ENCODE measurements around the gene DTX1. TPM values are rescaled to one million over a fixed set of nuclear protein-coding genes. Genes with fewer than 3 reads are reported as not detected.
A peak's percentile ranks its signal among the peaks of the same experiment; 100 is the strongest.

DTX1 gene
- total and polyA plus RNA-seq, 5 donors from 2014 or later: 0.64 to 7.8 (median 0.95) TPM

- Histone ChIP-seq H3K27ac (ENCODE audit: insufficient read depth, low read length, poor library complexity, severe bottlenecking) (no peak overlapping the region), H3K4me3 (ENCODE audit: low read depth, low read length) (no peak overlapping the region), H3K27me3 (ENCODE audit: control insufficient read depth, insufficient read depth, low read length) (no peaks in the 10 kb centered on the region), H3K4me1 (ENCODE audit: control insufficient read depth, insufficient read depth, low read length, poor library complexity, severe bottlenecking) (peaks cover 1% of the 10 kb centered on the region), H3K36me3 (ENCODE audit: control insufficient read depth, insufficient read depth, low read length) (no peaks in the 10 kb centered on the region), H3K9me3 (ENCODE audit: control insufficient read depth in 2 of 2, low read length in 2 of 2) (no peaks in the 10 kb centered on the region)
- Mint-ChIP-seq H3K27me3 (no peaks in the 10 kb centered on the region), H3K4me1 (peaks cover 0 to 12% (median 3%) of the 10 kb centered on the region in 4 donors), H3K36me3 (no peaks in the 10 kb centered on the region), H3K27ac (peak overlapping the region in 1 of 3 donors; percentile 61), H3K4me3 (peak overlapping the region in 1 of 4 donors; percentile 21), H3K9me3 (no peaks in the 10 kb centered on the region)
- DNase-seq (no peak), ATAC-seq (ENCODE audit: low read depth in 2 of 2) (peak in 1 of 2 donors; percentile 7)
These were observed 73.3 kb downstream of the DTX1 start for GRCh38 chr12:113129664-113130456.

GRCh38 chr12:113130457-113131135 lies 74.1 kb downstream of the DTX1 start:
- Histone ChIP-seq H3K4me3 (ENCODE audit: low read depth, low read length) (no peak overlapping the region), H3K27ac (ENCODE audit: insufficient read depth, low read length, poor library complexity, severe bottlenecking) (no peak overlapping the region), H3K27me3 (ENCODE audit: control insufficient read depth, insufficient read depth, low read length) (no peaks in the 10 kb centered on the region), H3K9me3 (ENCODE audit: control insufficient read depth in 2 of 2, low read length in 2 of 2) (no peaks in the 10 kb centered on the region), H3K4me1 (ENCODE audit: control insufficient read depth, insufficient read depth, low read length, poor library complexity, severe bottlenecking) (peaks cover 4% of the 10 kb centered on the region), H3K36me3 (ENCODE audit: control insufficient read depth, insufficient read depth, low read length) (no peaks in the 10 kb centered on the region)
- H3K9me3 Mint-ChIP-seq: no peaks in the 10 kb centered on the region
- ATAC-seq (ENCODE audit: low read depth in 2 of 2) (peak in 1 of 2 donors; percentile 37), DNase-seq (no peak)
- no peak overlapping the region for H3K4me3 Mint-ChIP-seq
- peak overlapping the region in 1 of 3 donors; percentile 76 for H3K27ac Mint-ChIP-seq
- no peaks in the 10 kb centered on the region for H3K36me3 Mint-ChIP-seq
- H3K4me1 Mint-ChIP-seq: peaks cover 0 to 17% (median 3%) of the 10 kb centered on the region in 4 donors
- H3K27me3 Mint-ChIP-seq: no peaks in the 10 kb centered on the region

DNA sequence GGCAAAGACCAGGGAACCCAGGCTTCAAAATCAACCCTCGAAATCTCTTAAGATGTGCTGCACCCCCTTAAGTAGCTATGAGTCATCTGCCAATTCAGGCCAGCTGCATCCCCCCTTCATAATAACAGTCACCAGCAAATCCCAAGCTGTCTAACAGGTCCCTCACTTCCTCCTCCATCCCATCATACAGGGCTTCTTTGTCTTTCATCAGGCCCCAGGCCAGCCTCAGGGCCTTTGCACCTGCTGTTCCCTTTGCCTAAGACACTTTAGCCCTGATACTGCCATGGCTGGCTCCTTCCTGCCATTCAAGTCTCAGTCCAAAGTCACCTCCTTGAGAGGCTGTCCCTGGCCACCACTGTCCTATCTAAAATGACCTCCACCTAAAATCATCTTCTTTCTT lies 75.0 kb downstream of the DTX1 start:
- ATAC-seq (ENCODE audit: low read depth in 2 of 2): no peak
- peak overlapping the region in 2 of 3 donors; percentile 2 to 20 for H3K27ac Mint-ChIP-seq

DNA sequence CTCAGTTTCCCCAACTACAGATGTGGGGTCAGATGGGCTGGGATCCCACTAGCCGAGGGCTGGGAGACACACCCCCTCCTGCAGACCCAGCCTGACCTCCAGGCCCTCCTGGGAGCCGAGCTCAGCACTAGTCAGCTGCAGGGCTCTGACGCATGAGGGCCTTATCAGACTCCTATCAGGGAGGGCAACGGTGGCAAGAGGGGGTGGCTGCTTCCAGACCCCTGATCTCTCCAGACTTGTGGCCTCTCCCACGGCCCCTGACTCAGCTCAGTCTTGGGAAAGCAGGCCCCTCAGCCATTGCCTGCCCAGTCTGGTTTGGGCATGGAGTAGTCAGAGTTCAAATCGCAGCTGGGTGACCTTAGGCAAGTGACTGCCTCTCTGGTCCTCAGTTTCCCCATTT lies 76.5 kb downstream of the DTX1 start:
- Mint-ChIP-seq H3K4me3 (no peak overlapping the region), H3K27ac (no peak overlapping the region), H3K36me3 (no peaks in the 10 kb centered on the region), H3K27me3 (no peaks in the 10 kb centered on the region), H3K9me3 (no peaks in the 10 kb centered on the region), H3K4me1 (peaks cover 0 to 29% (median 12%) of the 10 kb centered on the region in 4 donors)
- Histone ChIP-seq H3K4me3 (ENCODE audit: low read depth, low read length) (no peak overlapping the region), H3K9me3 (ENCODE audit: control insufficient read depth in 2 of 2, low read length in 2 of 2) (no peaks in the 10 kb centered on the region), H3K36me3 (ENCODE audit: control insufficient read depth, insufficient read depth, low read length) (no peaks in the 10 kb centered on the region), H3K27ac (ENCODE audit: insufficient read depth, low read length, poor library complexity, severe bottlenecking) (no peak overlapping the region), H3K27me3 (ENCODE audit: control insufficient read depth, insufficient read depth, low read length) (no peaks in the 10 kb centered on the region), H3K4me1 (ENCODE audit: control insufficient read depth, insufficient read depth, low read length, poor library complexity, severe bottlenecking) (peaks cover 15% of the 10 kb centered on the region)
- ATAC-seq (ENCODE audit: low read depth in 2 of 2): no peak
- no peak for DNase-seq

More for the DNA sequence above, 75.0 kb downstream of the DTX1 start:
- H3K4me1 ChIP-seq (ENCODE audit: control insufficient read depth, insufficient read depth, low read length, poor library complexity, severe bottlenecking): peaks cover 13% of the 10 kb centered on the region
- Mint-ChIP-seq H3K27me3 (no peaks in the 10 kb centered on the region), H3K9me3 (no peaks in the 10 kb centered on the region), H3K4me3 (no peak overlapping the region), H3K36me3 (no peaks in the 10 kb centered on the region), H3K4me1 (peaks cover 0 to 25% (median 10%) of the 10 kb centered on the region in 4 donors)
- no peak overlapping the region for H3K27ac ChIP-seq (ENCODE audit: insufficient read depth, low read length, poor library complexity, severe bottlenecking)
- no peaks in the 10 kb centered on the region for H3K36me3 ChIP-seq (ENCODE audit: control insufficient read depth, insufficient read depth, low read length)
- no peak for DNase-seq
- H3K9me3 ChIP-seq (ENCODE audit: control insufficient read depth in 2 of 2, low read length in 2 of 2): no peaks in the 10 kb centered on the region
- H3K27me3 ChIP-seq (ENCODE audit: control insufficient read depth, insufficient read depth, low read length): no peaks in the 10 kb centered on the region
- H3K4me3 ChIP-seq (ENCODE audit: low read depth, low read length): no peak overlapping the region

- Histone ChIP-seq H3K4me3 (ENCODE audit: low read depth, low read length) (no peak overlapping the region), H3K27me3 (ENCODE audit: control insufficient read depth, insufficient read depth, low read length) (no peaks in the 10 kb centered on the region), H3K9me3 (ENCODE audit: control insufficient read depth in 2 of 2, low read length in 2 of 2) (no peaks in the 10 kb centered on the region), H3K4me1 (ENCODE audit: control insufficient read depth, insufficient read depth, low read length, poor library complexity, severe bottlenecking) (peaks cover 15% of the 10 kb centered on the region), H3K36me3 (ENCODE audit: control insufficient read depth, insufficient read depth, low read length) (no peaks in the 10 kb centered on the region), H3K27ac (ENCODE audit: insufficient read depth, low read length, poor library complexity, severe bottlenecking) (no peak overlapping the region)
- Mint-ChIP-seq H3K4me1 (peaks cover 0 to 28% (median 10%) of the 10 kb centered on the region in 4 donors), H3K9me3 (no peaks in the 10 kb centered on the region), H3K27me3 (no peaks in the 10 kb centered on the region), H3K4me3 (peak overlapping the region in 2 of 4 donors; percentile 39 to 80), H3K36me3 (no peaks in the 10 kb centered on the region), H3K27ac (no peak overlapping the region)
- ATAC-seq (ENCODE audit: low read depth in 2 of 2) (no peak), DNase-seq (no peak)
These were observed 77.1 kb downstream of the DTX1 start for GRCh38 chr12:113133666-113134065.

GRCh38 chr12:113134071-113134470 lies 77.5 kb downstream of the DTX1 start:
- ATAC-seq (ENCODE audit: low read depth in 2 of 2) (no peak), DNase-seq (no peak)
- H3K4me3 Mint-ChIP-seq: peak overlapping the region in 2 of 4 donors; percentile 27 to 39

GRCh38 chr12:113134521-113134951 lies 78.0 kb downstream of the DTX1 start:
- no peaks in the 10 kb centered on the region for H3K9me3 ChIP-seq (ENCODE audit: control insufficient read depth in 2 of 2, low read length in 2 of 2)
- no peaks in the 10 kb centered on the region for H3K36me3 ChIP-seq (ENCODE audit: control insufficient read depth, insufficient read depth, low read length)
- no peak overlapping the region for H3K27ac ChIP-seq (ENCODE audit: insufficient read depth, low read length, poor library complexity, severe bottlenecking)
- no peak overlapping the region for H3K4me3 ChIP-seq (ENCODE audit: low read depth, low read length)
- Mint-ChIP-seq H3K36me3 (no peaks in the 10 kb centered on the region), H3K9me3 (no peaks in the 10 kb centered on the region), H3K27ac (no peak overlapping the region), H3K27me3 (no peaks in the 10 kb centered on the region), H3K4me3 (peak overlapping the region in 2 of 4 donors; percentile 66 to 71), H3K4me1 (peaks cover 0 to 24% (median 10%) of the 10 kb centered on the region in 4 donors)
- H3K27me3 ChIP-seq (ENCODE audit: control insufficient read depth, insufficient read depth, low read length): no peaks in the 10 kb centered on the region
- no peak for ATAC-seq (ENCODE audit: low read depth in 2 of 2)
- peaks cover 15% of the 10 kb centered on the region for H3K4me1 ChIP-seq (ENCODE audit: control insufficient read depth, insufficient read depth, low read length, poor library complexity, severe bottlenecking)
- DNase-seq: no peak

More at GRCh38 chr12:113134071-113134470, 77.5 kb downstream of the DTX1 start:
- H3K9me3 ChIP-seq (ENCODE audit: control insufficient read depth in 2 of 2, low read length in 2 of 2): no peaks in the 10 kb centered on the region
- H3K27ac ChIP-seq (ENCODE audit: insufficient read depth, low read length, poor library complexity, severe bottlenecking): no peak overlapping the region
- Mint-ChIP-seq H3K36me3 (no peaks in the 10 kb centered on the region), H3K27ac (peak overlapping the region in 1 of 3 donors; percentile 14), H3K9me3 (no peaks in the 10 kb centered on the region), H3K27me3 (no peaks in the 10 kb centered on the region), H3K4me1 (peaks cover 0 to 27% (median 10%) of the 10 kb centered on the region in 4 donors)
- H3K4me1 ChIP-seq (ENCODE audit: control insufficient read depth, insufficient read depth, low read length, poor library complexity, severe bottlenecking): peaks cover 15% of the 10 kb centered on the region
- no peaks in the 10 kb centered on the region for H3K27me3 ChIP-seq (ENCODE audit: control insufficient read depth, insufficient read depth, low read length)
- no peak overlapping the region for H3K4me3 ChIP-seq (ENCODE audit: low read depth, low read length)
- H3K36me3 ChIP-seq (ENCODE audit: control insufficient read depth, insufficient read depth, low read length): no peaks in the 10 kb centered on the region
